Activated naive CD8-positive, alpha-beta T cell treated with anti-CD3 and anti-CD28 coated beads, Interleukin-2, amount 50 U/mL, for 16 hours (primary cell): ENCODE measurements around the gene PRKN.
"Not testable (repeated sequence)": the region's sequence is repeated elsewhere in the genome, so short reads cannot be mapped to it uniquely, and the experiment has no call there.

ENCODE experiments used
- DNase-seq: peaks from one replicate; pipeline ENCODE4 v3.0.0-alpha.2; 2020; ENCODE audit warnings: low read depth, low spot score

Gene PRKN

DNA sequence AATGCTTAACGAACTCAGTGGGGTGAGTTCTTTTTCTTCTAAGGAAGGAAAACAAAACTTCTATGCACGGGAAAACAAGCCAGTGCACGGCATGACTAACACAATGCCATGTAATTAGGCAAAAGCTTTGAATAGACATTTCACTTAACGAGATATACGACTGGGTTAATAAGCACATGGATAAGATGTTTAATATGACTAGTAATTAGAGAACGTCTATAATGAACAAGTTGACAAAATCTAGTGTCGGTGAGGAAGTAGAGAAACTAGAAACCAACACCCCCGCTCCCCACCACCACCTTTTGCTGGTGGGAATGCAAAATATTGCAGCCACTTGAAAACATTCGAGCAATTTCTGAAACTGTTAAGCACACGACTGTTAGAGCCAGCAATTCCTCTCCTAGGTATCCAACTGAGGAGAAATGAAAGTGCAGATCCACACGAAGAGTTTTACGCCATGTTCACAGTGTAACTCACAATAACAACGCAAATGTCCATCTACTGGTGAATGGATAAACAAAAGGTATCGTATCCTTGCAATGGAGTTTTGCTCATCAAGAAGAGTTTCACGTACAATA, 808.8 kb downstream of the PRKN start:
- DNase-seq = no peak

GRCh38 chr6:161918109-161918531, 809.4 kb downstream of the PRKN start:
- DNase-seq = no peak

DNA sequence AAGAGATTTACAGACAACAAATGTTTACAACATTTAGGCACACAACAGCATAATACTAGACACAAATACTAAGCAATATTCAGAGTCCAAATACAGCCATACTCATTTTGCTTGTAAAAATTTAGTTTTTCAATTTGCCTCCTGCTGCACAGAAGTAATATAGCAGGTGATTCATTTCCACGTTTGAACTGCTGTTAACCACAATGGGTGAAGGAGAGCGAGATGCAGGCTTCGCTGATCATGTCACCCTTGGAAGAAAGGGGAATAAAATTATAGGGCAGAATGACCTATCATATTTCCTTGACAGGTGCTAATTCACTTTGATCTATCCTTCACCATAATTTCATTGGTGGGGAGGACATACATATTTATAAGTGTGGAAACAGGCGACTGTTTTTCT, 809.9 kb downstream of the PRKN start:
- DNase-seq = no peak

- no peak for DNase-seq
These were observed 812.1 kb downstream of the PRKN start for GRCh38 chr6:161915456-161915964.

DNA sequence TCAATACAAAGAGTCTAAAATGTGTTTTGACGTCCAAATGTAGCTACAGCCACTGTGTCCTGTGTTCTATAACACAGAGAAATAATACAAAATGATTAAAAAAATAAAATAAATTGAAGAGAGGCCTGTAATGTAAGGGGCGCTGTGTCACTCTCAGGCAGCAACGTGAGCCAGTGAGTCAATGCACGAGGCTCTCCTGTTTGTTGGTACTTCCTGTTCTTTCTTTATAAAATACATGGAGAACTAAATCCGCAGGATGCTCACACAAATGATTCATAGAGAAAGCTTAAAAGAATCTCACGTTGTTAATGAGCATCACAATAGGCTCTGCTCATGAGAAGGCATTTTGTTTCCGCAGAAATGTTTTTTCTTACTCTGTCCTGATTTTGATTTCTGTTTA, 818.7 kb downstream of the PRKN start:
- no peak for DNase-seq

GRCh38 chr6:161906571-161906970, 821.0 kb downstream of the PRKN start:
- DNase-seq = no peak

GRCh38 chr6:161903584-161904212, 823.9 kb downstream of the PRKN start:
- no peak for DNase-seq

DNA sequence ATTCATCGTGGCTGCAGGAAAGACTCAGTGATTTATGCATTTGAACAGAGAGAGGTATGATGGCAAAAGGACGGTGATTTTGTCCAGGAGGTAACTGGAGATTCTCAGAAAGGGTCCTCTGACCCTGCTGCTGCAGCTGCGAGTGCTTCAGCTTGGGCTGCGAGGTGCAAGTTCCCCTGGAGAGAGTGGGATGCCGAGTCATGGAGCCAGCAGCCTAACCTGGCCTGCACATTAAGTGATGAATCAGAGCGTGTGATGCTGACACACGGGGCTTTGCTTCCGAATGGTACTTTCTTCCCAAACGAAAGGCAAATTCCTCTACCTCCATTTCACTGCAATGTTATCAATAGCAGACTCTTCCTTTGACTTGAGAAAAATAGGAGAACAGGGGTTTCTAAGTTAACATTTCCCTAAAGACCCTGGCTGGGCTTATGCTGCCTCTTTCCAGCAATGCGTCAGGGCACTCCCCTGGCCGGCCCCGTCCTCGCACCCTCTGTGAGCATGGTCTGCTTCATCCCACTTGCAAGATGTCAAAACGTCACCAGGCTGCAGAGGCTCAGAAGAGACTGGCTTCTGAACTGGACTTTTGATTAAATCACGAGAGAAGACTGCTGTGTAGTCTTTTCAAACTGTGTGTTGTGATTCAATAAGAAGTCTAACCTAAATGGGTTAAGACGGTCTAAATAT, 825.7 kb downstream of the PRKN start:
- DNase-seq = no peak

GRCh38 chr6:161894436-161894835, 833.1 kb downstream of the PRKN start:
- DNase-seq = no peak

DNA sequence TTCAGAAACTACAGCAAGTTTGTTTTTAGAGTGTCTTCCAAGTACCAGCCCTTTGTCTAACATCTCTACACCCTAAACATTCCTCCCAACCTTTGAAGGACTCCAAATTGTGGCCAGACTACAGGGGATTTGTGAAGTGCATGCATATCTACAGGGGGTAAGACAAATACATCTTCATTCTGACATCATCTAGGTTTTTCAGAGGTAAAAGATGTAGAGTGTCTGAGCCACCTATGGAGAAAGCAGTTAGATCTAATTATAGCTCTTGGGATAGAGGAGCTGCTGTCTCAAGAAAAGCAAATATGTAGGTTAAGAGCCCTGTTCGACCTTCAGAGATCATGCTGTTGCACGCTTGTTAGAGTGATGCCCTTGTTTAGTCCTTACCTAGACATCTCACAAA, 836.0 kb downstream of the PRKN start:
- no peak for DNase-seq

GRCh38 chr6:161890832-161891297, 836.7 kb downstream of the PRKN start:
- DNase-seq = no peak

DNA sequence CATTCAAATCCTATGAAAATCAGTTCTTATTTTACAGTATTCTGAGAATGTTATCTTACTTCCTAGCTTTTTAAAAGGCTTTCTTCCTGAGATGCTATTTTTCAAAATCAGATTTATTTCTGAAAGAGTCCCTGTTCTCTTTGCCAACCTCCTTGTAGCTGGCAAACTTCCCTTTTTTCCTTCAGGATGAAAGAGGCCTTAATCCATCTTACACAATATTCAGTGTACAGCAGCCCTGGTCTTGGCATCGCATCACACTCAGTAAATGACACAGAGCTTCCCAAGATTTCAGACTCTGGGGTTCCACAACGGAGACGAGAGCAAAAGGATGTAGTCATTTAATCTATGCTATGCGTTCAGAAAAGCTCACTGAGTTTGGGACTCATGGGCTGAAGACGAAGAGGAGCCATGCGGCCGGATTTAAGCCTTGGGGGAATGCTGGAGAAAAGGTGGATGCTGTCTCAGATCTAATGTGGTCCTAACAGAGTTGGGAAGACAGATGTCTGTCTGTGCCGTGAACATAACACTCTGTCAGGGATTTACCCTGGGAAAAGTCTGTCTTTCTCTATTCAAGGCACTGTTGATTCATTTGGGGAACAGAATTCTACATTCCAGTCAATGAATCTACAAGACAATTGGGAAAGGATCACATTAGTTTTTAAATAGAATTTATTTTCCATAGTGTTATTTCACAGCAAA, 837.3 kb downstream of the PRKN start:
- DNase-seq = no peak

DNA sequence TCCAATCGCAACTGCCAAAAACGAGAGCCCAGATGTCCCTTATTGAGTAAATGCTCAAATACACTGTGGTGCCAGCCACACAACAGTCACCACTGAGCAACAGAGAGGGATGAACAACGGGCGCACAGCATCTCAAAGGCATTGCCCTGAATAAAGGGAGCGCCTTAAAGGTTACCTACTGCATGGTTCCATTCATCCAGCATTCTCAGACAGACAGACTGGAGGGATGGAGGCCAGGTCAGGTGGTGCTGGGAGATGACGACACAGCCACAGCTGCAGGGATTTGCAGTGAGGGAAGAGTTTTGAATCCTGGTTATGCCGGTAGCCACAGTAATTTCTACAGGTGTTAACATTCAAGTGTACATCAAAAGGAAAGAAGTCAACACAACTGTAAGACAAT, 838.2 kb downstream of the PRKN start:
- DNase-seq = no peak

DNA sequence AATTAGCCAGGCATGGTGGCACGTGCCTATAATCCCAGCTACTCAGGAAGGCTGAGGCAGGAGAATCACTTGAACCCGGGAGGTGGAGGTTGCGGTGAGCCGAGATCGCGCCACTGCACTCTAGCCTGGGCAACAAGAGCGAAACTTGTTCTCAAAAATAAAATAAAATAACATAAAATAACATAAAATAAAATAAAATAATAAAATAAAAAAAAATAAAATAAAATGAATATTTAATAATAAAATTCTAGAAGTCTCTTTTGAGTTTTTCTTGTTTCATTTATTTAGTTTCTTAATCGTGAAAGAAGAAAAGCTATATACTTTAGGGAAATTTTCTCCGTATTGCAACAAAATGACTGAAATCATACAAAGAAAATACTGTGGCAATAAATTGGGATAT, 841.0 kb downstream of the PRKN start:
- not testable (repeated sequence) for DNase-seq

GRCh38 chr6:161884782-161885181, 842.8 kb downstream of the PRKN start:
- DNase-seq = no peak

DNA sequence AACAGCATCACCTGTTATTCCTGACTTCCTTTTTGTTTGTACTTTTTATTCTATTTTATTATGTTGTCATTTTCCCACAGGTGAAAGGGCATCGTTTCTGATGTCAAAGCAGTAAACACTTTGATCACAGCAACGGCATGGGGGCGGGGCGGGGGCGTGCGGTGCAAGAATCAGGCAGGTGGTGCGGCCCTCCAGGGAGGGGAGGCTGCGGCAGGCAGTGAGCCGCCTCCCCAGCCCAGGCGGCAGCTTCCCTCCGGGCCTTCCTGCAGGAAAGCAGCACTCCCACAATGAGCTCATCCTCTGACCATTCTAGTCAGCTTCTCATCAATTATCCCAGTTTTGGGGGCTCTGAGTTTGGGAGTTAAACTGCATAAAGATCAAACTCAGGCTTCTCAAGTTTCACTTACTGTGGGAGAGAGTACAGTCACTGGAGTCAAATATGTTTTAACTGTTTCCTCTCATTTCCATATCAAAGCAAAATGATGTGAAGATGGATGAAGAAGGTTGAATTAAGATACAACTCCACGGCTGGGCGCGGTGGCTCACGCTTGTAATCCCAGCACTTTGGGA, 845.3 kb downstream of the PRKN start:
- DNase-seq = no peak

- DNase-seq = no peak
These were observed 847.5 kb downstream of the PRKN start for GRCh38 chr6:161880056-161880455.

- no peak for DNase-seq
These were observed 851.3 kb downstream of the PRKN start for GRCh38 chr6:161876231-161876630.

DNA sequence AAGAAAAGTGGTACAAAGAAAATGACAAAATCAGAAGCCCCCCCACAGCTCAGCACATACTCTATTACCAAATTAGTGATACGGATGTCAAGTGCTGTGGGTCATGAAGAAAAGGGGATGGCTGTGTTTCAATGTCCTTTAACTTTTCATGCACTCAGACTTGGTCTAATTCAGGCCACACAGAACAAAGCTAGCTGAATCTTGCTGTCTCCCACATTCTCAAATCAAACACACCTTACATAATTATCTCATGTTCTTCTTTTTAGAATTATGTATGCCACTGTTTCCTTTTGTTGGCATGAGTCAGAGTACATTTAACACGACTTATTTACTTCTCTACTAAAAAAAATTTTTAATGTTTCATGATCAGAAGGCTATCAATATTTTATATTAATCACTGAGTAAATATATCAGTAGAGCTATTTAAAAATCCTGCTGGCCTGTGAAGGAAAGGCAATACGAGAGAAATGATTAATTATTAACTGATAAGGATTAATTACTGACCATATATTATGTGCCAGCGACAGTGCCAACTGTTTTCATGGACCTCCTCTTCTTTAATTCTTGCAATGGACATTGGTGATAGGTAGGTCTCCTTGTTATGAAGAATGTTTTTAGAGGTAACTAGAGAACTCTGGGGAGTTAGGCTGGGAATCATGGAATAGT, 857.2 kb downstream of the PRKN start:
- no peak for DNase-seq

DNA sequence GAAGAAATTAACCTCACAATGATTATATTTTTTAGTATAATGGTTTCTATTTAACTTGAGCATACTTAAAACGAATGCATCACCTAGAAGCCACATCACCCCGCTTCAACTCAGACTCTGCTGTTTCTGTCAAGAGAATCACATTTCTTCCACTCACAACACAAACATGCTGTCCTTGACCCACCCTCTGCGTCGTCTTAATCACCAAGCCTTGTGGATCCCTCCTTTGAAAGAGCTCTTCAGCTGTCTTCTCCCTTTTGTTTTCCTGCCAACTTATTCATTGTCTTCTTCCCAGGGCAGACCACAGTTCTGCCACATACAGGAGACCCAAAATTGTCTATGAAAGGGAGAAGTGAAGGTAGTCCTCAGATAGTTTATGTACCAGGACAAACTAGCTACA, 858.1 kb downstream of the PRKN start:
- DNase-seq = no peak

GRCh38 chr6:161866570-161866969, 861.0 kb downstream of the PRKN start:
- DNase-seq = no peak
